ENCODE measurements around the gene EME1. TPM values are rescaled to one million over a fixed set of nuclear protein-coding genes. Genes with fewer than 3 reads are reported as not detected.
A peak's percentile ranks its signal among the peaks of the same experiment; 100 is the strongest.

The EME1 gene
- total and polyA plus RNA-seq, 2 of the 13 experiments (the other 11 are each of a cell fraction or from before 2014, with no cell fraction given) = 20.7 to 24.6 TPM

DNA sequence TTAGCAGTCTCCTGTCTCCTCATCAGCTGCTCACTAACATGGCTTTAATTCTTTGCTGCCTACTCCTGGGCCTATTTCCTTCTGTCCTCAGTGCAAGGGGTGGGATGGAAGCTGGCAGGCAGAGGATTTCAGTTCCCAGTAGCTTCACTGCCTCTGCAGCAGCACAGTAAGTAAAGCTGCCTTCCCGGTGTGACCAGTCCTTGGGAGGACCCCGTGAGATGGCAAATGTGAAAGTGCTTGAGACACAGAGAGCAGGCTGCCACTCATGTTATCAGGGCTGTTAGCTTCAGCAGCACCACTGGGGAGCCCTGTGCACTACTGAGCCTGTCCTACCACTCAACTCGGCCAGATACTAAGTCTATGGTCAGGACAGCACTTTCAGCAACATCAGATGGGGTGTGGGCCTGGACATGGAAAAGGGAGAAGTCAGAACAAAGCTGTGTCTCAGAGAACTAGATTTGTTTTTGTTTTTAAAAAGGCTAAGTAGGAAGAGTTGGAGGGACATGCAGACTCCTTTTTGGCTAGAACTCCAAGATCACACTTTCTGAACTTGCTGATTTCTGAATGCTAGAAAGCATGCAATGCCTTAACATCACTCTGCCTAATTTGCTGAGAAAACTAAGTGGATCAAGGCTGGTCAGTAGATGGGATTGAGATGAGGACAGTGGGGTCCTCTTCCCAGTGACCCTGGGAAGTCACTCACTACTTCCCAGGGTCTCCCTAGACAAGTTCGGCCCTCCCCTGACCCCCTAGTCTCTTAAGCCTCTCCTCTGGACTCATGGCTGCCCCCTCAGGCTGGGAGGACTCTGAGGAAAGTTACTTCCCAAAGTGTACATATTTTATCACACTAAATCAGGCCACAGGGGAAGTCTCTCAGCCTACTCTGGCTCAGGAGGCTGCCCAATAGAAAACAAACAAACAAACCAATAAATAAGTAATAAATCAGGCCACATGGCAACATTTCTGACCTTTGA lies 54.1 kb downstream of the EME1 start (continued):
- TF ChIP-seq ZNF256 (CRISPR knock-in tag; conservative IDR thresholded peaks at IDR 0.05) = no peak
- 0 out of 2 replicates have a peak, but pooled peaks have one; percentile 28 for TF ChIP-seq ZNF564 (CRISPR knock-in tag; IDR thresholded peaks at IDR 0.05)
- no peak for TF ChIP-seq ZNF431 (CRISPR knock-in tag; IDR thresholded peaks at IDR 0.05; ENCODE audit: borderline replicate concordance, low read depth)
- peak; percentile 92 for TF ChIP-seq KDM5A (IDR thresholded peaks at IDR 0.05; ENCODE audit: borderline replicate concordance, low read length)
- no peak for TF ChIP-seq NFYC (CRISPR knock-in tag; IDR thresholded peaks at IDR 0.05)
- TF ChIP-seq HOXA7 (CRISPR knock-in tag; IDR thresholded peaks at IDR 0.05) = no peak
- TF ChIP-seq AHR (CRISPR knock-in tag; IDR thresholded peaks at IDR 0.05) = no peak
- TF ChIP-seq ZNF543 (CRISPR knock-in tag; IDR thresholded peaks at IDR 0.05) = no peak
- TF ChIP-seq KAT8 (CRISPR knock-in tag; IDR thresholded peaks at IDR 0.05) = peak; percentile 82
- TF ChIP-seq PPARG (CRISPR knock-in tag; conservative IDR thresholded peaks at IDR 0.05) = no peak; the same call in 1 of the 2 replicates
- TF ChIP-seq, protein P1, sequence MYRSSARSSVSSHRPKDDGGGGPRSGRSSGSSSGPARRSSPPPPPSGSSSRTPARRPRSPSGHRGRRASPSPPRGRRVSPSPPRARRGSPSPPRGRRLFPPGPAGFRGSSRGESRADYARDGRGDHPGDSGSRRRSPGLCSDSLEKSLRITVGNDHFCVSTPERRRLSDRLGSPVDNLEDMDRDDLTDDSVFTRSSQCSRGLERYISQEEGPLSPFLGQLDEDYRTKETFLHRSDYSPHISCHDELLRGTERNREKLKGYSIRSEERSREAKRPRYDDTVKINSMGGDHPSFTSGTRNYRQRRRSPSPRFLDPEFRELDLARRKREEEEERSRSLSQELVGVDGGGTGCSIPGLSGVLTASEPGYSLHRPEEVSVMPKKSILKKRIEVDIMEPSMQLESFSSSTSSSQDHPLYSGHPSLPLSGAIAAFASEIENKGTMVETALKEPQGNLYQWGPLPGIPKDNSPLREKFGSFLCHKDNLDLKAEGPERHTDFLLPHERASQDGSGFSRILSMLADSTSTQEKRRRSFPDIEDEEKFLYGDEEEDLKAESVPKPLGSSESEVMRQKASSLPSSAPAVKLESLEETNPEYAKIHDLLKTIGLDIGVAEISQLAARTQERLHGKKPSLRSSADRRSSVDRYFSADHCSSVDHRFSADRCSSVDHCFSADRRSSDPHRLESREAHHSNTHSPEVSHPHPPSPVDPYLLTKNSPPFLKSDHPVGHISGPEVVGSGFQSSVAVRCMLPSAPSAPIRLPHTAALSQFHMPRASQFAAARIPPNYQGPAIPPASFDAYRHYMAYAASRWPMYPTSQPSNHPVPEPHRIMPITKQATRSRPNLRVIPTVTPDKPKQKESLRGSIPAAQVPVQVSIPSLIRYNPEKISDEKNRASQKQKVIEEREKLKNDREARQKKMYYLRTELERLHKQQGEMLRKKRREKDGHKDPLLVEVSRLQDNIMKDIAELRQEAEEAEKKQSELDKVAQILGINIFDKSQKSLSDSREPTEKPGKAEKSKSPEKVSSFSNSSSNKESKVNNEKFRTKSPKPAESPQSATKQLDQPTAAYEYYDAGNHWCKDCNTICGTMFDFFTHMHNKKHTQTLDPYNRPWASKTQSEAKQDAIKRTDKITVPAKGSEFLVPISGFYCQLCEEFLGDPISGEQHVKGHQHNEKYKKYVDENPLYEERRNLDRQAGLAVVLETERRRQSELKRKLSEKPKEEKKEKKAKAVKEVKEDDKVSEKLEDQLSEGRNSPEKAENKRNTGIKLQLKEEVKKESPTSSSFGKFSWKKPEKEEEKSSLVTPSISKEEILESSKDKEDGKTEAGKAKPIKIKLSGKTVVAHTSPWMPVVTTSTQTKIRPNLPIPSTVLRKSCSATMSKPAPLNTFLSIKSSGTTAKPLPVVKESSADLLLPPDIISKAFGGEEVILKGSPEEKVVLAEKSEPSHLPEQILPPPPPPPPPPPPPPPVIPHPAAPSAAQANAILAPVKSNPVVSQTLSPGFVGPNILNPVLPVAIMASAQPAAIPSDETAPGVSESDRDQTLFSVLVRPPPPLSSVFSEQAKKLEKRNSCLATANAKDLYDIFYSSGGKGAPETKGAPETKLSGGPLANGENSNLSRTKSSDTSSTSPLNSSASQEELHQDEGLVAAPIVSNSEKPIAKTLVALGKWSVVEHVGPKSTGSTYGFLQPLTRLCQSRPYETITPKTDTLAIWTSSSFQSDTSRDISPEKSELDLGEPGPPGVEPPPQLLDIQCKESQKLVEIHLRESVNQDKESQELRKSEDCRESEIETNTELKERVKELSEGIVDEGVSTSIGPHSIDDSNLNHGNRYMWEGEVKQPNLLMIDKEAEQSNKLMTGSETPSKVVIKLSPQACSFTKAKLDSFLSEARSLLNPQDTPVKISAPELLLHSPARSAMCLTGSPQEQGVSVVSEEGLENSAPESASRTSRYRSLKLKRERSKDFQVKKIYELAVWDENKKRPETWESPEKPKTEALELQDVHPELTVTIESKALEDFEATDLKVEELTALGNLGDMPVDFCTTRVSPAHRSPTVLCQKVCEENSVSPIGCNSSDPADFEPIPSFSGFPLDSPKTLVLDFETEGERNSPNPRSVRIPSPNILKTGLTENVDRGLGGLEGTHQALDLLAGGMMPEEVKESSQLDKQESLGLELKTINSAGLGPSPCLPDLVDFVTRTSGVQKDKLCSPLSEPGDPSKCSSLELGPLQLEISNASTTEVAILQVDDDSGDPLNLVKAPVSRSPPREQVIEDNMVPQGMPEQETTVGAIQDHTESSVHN (CRISPR knock-in tag; IDR thresholded peaks at IDR 0.05) = no peak; the same call in 1 of the 2 replicates
- no peak for TF ChIP-seq HNRNPUL1 (IDR thresholded peaks at IDR 0.05; ENCODE audit: low read depth, low read length)
- TF ChIP-seq, protein P2, sequence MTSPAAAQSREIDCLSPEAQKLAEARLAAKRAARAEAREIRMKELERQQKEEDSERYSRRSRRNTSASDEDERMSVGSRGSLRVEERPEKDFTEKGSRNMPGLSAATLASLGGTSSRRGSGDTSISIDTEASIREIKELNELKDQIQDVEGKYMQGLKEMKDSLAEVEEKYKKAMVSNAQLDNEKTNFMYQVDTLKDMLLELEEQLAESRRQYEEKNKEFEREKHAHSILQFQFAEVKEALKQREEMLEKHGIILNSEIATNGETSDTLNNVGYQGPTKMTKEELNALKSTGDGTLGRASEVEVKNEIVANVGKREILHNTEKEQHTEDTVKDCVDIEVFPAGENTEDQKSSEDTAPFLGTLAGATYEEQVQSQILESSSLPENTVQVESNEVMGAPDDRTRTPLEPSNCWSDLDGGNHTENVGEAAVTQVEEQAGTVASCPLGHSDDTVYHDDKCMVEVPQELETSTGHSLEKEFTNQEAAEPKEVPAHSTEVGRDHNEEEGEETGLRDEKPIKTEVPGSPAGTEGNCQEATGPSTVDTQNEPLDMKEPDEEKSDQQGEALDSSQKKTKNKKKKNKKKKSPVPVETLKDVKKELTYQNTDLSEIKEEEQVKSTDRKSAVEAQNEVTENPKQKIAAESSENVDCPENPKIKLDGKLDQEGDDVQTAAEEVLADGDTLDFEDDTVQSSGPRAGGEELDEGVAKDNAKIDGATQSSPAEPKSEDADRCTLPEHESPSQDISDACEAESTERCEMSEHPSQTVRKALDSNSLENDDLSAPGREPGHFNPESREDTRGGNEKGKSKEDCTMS (CRISPR knock-in tag; conservative IDR thresholded peaks at IDR 0.05) = no peak
- TF ChIP-seq, protein P3, sequence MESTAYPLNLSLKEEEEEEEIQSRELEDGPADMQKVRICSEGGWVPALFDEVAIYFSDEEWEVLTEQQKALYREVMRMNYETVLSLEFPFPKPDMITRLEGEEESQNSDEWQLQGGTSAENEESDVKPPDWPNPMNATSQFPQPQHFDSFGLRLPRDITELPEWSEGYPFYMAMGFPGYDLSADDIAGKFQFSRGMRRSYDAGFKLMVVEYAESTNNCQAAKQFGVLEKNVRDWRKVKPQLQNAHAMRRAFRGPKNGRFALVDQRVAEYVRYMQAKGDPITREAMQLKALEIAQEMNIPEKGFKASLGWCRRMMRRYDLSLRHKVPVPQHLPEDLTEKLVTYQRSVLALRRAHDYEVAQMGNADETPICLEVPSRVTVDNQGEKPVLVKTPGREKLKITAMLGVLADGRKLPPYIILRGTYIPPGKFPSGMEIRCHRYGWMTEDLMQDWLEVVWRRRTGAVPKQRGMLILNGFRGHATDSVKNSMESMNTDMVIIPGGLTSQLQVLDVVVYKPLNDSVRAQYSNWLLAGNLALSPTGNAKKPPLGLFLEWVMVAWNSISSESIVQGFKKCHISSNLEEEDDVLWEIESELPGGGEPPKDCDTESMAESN (CRISPR knock-in tag; conservative IDR thresholded peaks at IDR 0.05) = 0 out of 2 replicates have a peak, but pooled peaks have one; percentile 20
- TF ChIP-seq ZFP62 (CRISPR knock-in tag; IDR thresholded peaks at IDR 0.05) = no peak
- TF ChIP-seq SNAPC2 (CRISPR knock-in tag; IDR thresholded peaks at IDR 0.05) = no peak
